ENCODE results near the gene ZNF132.

DNA sequence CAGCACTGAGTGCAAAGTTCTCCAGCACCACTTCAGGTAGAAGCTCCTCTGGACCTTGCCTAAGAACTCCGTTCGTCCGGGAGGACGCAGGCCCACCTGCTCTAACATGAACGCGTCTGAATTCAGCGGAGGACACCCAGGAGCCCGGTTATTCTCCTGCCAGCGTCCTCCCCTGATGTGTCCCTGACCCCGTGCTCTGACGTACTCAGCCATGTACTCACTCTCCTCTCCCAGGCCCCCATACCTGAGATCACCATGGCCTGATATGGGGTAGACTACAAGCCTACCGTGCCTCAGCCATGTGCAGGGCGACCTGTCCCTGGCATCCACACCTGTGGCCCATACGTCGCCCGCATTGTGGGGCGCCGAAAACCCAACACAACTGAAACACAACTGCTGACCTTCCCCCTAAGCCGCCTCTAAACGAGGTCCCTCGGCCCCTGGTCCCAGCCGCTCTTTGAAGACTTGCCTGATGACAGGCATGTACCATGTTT, 32.2 kb downstream of the ZNF132 start:
- TF ChIP-seq POLR2A (IDR thresholded peaks at IDR 0.05) (no peak), EP300 (IDR thresholded peaks at IDR 0.05; ENCODE audit: low read depth) (no peak), POLR2AphosphoS5 (IDR thresholded peaks at IDR 0.05) (no peak)
- TF ChIP-seq, protein P1, sequence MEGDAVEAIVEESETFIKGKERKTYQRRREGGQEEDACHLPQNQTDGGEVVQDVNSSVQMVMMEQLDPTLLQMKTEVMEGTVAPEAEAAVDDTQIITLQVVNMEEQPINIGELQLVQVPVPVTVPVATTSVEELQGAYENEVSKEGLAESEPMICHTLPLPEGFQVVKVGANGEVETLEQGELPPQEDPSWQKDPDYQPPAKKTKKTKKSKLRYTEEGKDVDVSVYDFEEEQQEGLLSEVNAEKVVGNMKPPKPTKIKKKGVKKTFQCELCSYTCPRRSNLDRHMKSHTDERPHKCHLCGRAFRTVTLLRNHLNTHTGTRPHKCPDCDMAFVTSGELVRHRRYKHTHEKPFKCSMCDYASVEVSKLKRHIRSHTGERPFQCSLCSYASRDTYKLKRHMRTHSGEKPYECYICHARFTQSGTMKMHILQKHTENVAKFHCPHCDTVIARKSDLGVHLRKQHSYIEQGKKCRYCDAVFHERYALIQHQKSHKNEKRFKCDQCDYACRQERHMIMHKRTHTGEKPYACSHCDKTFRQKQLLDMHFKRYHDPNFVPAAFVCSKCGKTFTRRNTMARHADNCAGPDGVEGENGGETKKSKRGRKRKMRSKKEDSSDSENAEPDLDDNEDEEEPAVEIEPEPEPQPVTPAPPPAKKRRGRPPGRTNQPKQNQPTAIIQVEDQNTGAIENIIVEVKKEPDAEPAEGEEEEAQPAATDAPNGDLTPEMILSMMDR (IDR thresholded peaks at IDR 0.05), result no peak
